Measurements from ENCODE around the gene PCBP3. TPM values are rescaled to one million over a fixed set of nuclear protein-coding genes. Genes with fewer than 3 reads are reported as not detected.
"Not testable (repeated sequence)": the region's sequence is repeated elsewhere in the genome, so short reads cannot be mapped to it uniquely, and the experiment has no call there.

Gene PCBP3
- total RNA-seq, 4 donors from 2014 or later: 0.99 to 7.0 (median 2.5) TPM; not detected in 1

- no peak for DNase-seq (ENCODE audit: low spot score in 2 of 2)
- 82 to 83% methylated on average over 22 of the region's 22 CpGs for WGBS, 2 donors
- intact Hi-C loops (cut with DNase I; ENCODE audit: low total_unique reads): no loop called here
- TF ChIP-seq CTCF (IDR thresholded peaks at IDR 0.05) (no peak), POLR2A (IDR thresholded peaks at IDR 0.05) (no peak)
- no peak overlapping the region for H3K4me3 ChIP-seq (ENCODE audit: low read depth, poor library complexity, severe bottlenecking)
Observed at GRCh38 chr21:45894906-45895777, 251.6 kb downstream of the PCBP3 start.

- intact Hi-C loops (cut with DNase I; ENCODE audit: low total_unique reads): no loop called here
- no peak overlapping the region for H3K4me3 ChIP-seq (ENCODE audit: low read depth, poor library complexity, severe bottlenecking)
- WGBS, 2 donors: 93 to 95% methylated on average over 14 to 17 of the region's 17 CpGs
- no peak for DNase-seq (ENCODE audit: low spot score in 2 of 2)
- TF ChIP-seq CTCF (IDR thresholded peaks at IDR 0.05): no peak
- no peak for TF ChIP-seq POLR2A (IDR thresholded peaks at IDR 0.05)
Observed at GRCh38 chr21:45895778-45896370, 252.3 kb downstream of the PCBP3 start.

GRCh38 chr21:45896431-45896830 lies 252.9 kb downstream of the PCBP3 start:
- H3K4me3 ChIP-seq (ENCODE audit: low read depth, poor library complexity, severe bottlenecking); intact Hi-C loops (cut with DNase I; ENCODE audit: low total_unique reads); DNase-seq (ENCODE audit: low spot score in 2 of 2): not testable (repeated sequence)
- 84 to 87% methylated on average over 18 of the region's 18 CpGs for WGBS, 2 donors

- no peak for TF ChIP-seq POLR2A (IDR thresholded peaks at IDR 0.05)
- TF ChIP-seq CTCF (IDR thresholded peaks at IDR 0.05): no peak
- intact Hi-C loops (cut with DNase I; ENCODE audit: low total_unique reads): no loop called here
- 74 to 88% methylated on average over 23 to 24 of the region's 25 CpGs for WGBS, 2 donors
- H3K4me3 ChIP-seq (ENCODE audit: low read depth, poor library complexity, severe bottlenecking): no peak overlapping the region
- no peak for DNase-seq (ENCODE audit: low spot score in 2 of 2)
Observed at GRCh38 chr21:45897191-45898027, 253.9 kb downstream of the PCBP3 start.

- no peak overlapping the region for H3K4me3 ChIP-seq (ENCODE audit: low read depth, poor library complexity, severe bottlenecking)
- 63 to 72% methylated on average over 8 of the region's 8 CpGs for WGBS, 2 donors
- TF ChIP-seq CTCF (IDR thresholded peaks at IDR 0.05) (no peak), POLR2A (IDR thresholded peaks at IDR 0.05) (no peak)
- DNase-seq (ENCODE audit: low spot score in 2 of 2): no peak
- intact Hi-C loops (cut with DNase I; ENCODE audit: low total_unique reads): no loop called here
Observed at GRCh38 chr21:45898028-45898350, 254.5 kb downstream of the PCBP3 start.

- TF ChIP-seq POLR2A (IDR thresholded peaks at IDR 0.05) (no peak), CTCF (IDR thresholded peaks at IDR 0.05) (no peak)
- no peak overlapping the region for H3K4me3 ChIP-seq (ENCODE audit: low read depth, poor library complexity, severe bottlenecking)
- 78 to 81% methylated on average over 18 to 24 of the region's 24 CpGs for whole genome bisulfite sequencing, 2 donors
- intact Hi-C loops (cut with DNase I; ENCODE audit: low total_unique reads): no loop called here
- DNase-seq (ENCODE audit: low spot score in 2 of 2): no peak
Observed at GRCh38 chr21:45898781-45899180, 255.3 kb downstream of the PCBP3 start.

All from lower leg skin (tissue), 4 donors.